GM12873 (cell line): ENCODE measurements around the gene KLHL7.

Experiments used
- CTCF ChIP-seq: IDR thresholded peaks from 2 replicates; pipeline ENCODE4 v1.5.1; 2012; ENCODE audit warnings: low read depth, mild to moderate bottlenecking, moderate library complexity, low read length, control low read depth; ENCODE audit not compliant: insufficient read depth; ENCODE audit errors: missing control alignments

KLHL7 gene

GRCh38 chr7:23098029-23098428 lies 7.6 kb upstream of the KLHL7 start:
- TF ChIP-seq CTCF = no peak

GRCh38 chr7:23098460-23098859 lies 7.1 kb upstream of the KLHL7 start:
- TF ChIP-seq CTCF = no peak

GRCh38 chr7:23100697-23101096 lies 4.9 kb upstream of the KLHL7 start:
- TF ChIP-seq CTCF = peak; percentile 15

GRCh38 chr7:23105086-23105643 lies 420 bp upstream of the KLHL7 start:
- no peak for TF ChIP-seq CTCF

GRCh38 chr7:23106057-23106822 lies 655 bp downstream of the KLHL7 start:
- TF ChIP-seq CTCF = peak; percentile 17

GRCh38 chr7:23106823-23107663 lies 1.5 kb downstream of the KLHL7 start:
- TF ChIP-seq CTCF = no peak

- TF ChIP-seq CTCF = no peak
These were observed 2.2 kb downstream of the KLHL7 start for GRCh38 chr7:23107781-23108180.
